ENCODE measurements around the gene XRCC4. TPM values are rescaled to one million over a fixed set of nuclear protein-coding genes. Genes with fewer than 3 reads are reported as not detected.
A peak's percentile ranks its signal among the peaks of the same experiment; 100 is the strongest.

The XRCC4 gene
- total RNA-seq, 1 donor from 2014 or later: 12.1 TPM

DNA sequence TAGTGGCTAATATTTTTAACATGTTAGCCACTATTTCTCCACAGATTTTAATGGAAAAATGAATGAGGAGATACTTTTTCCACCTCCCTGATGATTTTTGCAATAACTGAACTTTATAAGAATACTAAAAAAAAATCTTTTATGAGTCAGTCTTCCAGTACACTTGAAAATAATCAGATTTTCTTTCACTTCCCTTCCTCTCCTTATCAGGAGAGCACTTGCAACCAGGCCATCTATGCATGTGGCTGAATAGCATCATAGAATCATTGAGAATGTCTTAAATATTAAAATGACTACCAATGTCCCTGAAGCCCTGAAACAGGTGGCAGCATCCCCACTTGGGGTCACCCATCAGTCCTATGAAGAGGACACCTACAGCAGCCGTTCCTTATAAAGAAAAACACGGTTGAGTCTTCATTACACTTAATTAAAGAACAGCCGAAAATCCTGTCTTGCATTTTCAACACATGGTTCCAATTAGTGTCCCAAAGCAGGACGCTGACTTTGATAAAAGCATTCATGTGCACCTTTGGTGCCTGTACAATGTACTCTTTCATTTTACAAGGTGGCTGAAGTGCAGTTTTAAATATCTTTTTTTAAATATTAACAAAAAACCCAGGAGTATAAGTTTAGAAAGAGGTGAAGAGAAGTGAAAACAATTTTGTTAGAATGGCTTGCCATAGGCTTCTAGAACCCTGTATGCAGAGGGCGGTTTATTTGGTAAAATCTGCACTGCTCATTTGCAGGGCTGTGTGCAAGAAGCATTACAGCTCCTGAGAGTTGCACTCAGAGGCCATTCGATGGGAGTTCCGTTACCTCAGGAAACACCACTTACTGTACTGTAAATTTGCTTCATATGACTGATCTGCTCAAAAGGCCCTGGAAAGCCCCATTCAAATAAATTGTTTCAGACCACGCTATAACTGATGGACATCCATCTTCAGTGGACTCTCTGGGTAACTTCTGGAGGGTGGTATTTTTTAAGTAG lies 287.3 kb downstream of the XRCC4 start:
- no peak overlapping the region for H3K4me3 Mint-ChIP-seq

GRCh38 chr5:83368319-83368718 lies 291.0 kb downstream of the XRCC4 start:
- H3K4me1 Mint-ChIP-seq: peaks cover 23% of the 10 kb centered on the region
- no peaks in the 10 kb centered on the region for H3K27me3 Mint-ChIP-seq (ENCODE audit: low read depth)
- no peak for TF ChIP-seq CTCF (IDR thresholded peaks at IDR 0.05; ENCODE audit: unreplicated experiment)
- H3K27ac Mint-ChIP-seq: no peak overlapping the region
- no peak overlapping the region for H3K4me3 Mint-ChIP-seq
- no peak for DNase-seq (ENCODE audit: low spot score in 2 of 2, unreplicated experiment in 2 of 2)
- peaks cover 14% of the 10 kb centered on the region for H3K9me3 Mint-ChIP-seq
- no peaks in the 10 kb centered on the region for H3K36me3 Mint-ChIP-seq

More for the DNA sequence above, 287.3 kb downstream of the XRCC4 start:
- H3K9me3 Mint-ChIP-seq: peaks cover 17% of the 10 kb centered on the region
- no peak overlapping the region for H3K27ac Mint-ChIP-seq
- no peaks in the 10 kb centered on the region for H3K36me3 Mint-ChIP-seq
- no peak for DNase-seq (ENCODE audit: low spot score in 2 of 2, unreplicated experiment in 2 of 2)
- H3K27me3 Mint-ChIP-seq (ENCODE audit: low read depth): no peaks in the 10 kb centered on the region
- no peak for TF ChIP-seq CTCF (IDR thresholded peaks at IDR 0.05; ENCODE audit: unreplicated experiment)
- peaks cover 8% of the 10 kb centered on the region for H3K4me1 Mint-ChIP-seq

GRCh38 chr5:83368835-83369234 lies 291.5 kb downstream of the XRCC4 start:
- peaks cover 21% of the 10 kb centered on the region for H3K4me1 Mint-ChIP-seq
- H3K36me3 Mint-ChIP-seq: no peaks in the 10 kb centered on the region
- no peak overlapping the region for H3K27ac Mint-ChIP-seq
- DNase-seq (ENCODE audit: low spot score in 2 of 2, unreplicated experiment in 2 of 2): no peak
- H3K4me3 Mint-ChIP-seq: no peak overlapping the region
- no peaks in the 10 kb centered on the region for H3K27me3 Mint-ChIP-seq (ENCODE audit: low read depth)
- H3K9me3 Mint-ChIP-seq: peaks cover 14% of the 10 kb centered on the region
- TF ChIP-seq CTCF (IDR thresholded peaks at IDR 0.05; ENCODE audit: unreplicated experiment): no peak

- H3K4me1 Mint-ChIP-seq: peaks cover 24% of the 10 kb centered on the region
- DNase-seq (ENCODE audit: low spot score in 2 of 2, unreplicated experiment in 2 of 2): no peak
- no peaks in the 10 kb centered on the region for H3K27me3 Mint-ChIP-seq (ENCODE audit: low read depth)
- H3K27ac Mint-ChIP-seq: peak overlapping the region; percentile 5
- TF ChIP-seq CTCF (IDR thresholded peaks at IDR 0.05; ENCODE audit: unreplicated experiment): no peak
- no peaks in the 10 kb centered on the region for H3K36me3 Mint-ChIP-seq
- peaks cover 7% of the 10 kb centered on the region for H3K9me3 Mint-ChIP-seq
- no peak overlapping the region for H3K4me3 Mint-ChIP-seq
Observed at GRCh38 chr5:83370957-83371356, 293.6 kb downstream of the XRCC4 start.

DNA sequence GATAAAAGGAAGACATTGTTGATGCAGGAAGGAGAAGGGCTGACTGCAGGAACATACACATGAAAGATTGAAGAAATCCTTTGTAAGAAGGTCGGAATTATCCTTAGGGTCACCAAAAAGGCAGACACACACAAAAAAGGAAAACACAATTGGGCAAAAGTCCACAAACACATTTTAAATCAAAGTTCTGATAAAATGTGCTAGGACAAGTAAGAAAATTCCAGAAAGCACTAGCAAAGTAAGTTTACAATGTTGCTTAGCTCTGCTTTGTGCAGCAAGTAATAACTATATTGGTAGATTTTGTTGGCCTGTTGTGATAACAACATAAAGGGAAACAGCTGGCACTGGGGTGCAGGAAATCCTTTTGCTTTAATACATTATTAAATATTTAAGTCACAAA lies 294.4 kb downstream of the XRCC4 start:
- H3K36me3 Mint-ChIP-seq: no peaks in the 10 kb centered on the region
- peak overlapping the region; percentile 22 for H3K27ac Mint-ChIP-seq
- H3K27me3 Mint-ChIP-seq (ENCODE audit: low read depth): no peaks in the 10 kb centered on the region
- TF ChIP-seq CTCF (IDR thresholded peaks at IDR 0.05; ENCODE audit: unreplicated experiment): no peak
- DNase-seq (ENCODE audit: low spot score in 2 of 2, unreplicated experiment in 2 of 2): no peak
- H3K4me1 Mint-ChIP-seq: peaks cover 24% of the 10 kb centered on the region
- H3K4me3 Mint-ChIP-seq: no peak overlapping the region
- H3K9me3 Mint-ChIP-seq: peaks cover under 1% of the 10 kb centered on the region
